Islet of Langerhans (tissue), 1 donor: Measurements from ENCODE around the gene HCAR3.
"Not testable (repeated sequence)": the region's sequence is repeated elsewhere in the genome, so short reads cannot be mapped to it uniquely, and the experiment has no call there.

Experiments used
- FAIRE-seq: peaks from one replicate; lab custom pipeline; 2011; peaks lifted over from hg19 to GRCh38; lab: Jason Lieb, UNC

HCAR3 gene

GRCh38 chr12:122721057-122721545, 4.5 kb upstream of the HCAR3 start:
- FAIRE-seq, result no peak

GRCh38 chr12:122715211-122715610, 1.4 kb downstream of the HCAR3 start:
- not testable (repeated sequence) for FAIRE-seq

- FAIRE-seq, result not testable (repeated sequence)
These were observed 3.0 kb downstream of the HCAR3 start for GRCh38 chr12:122713491-122714188.

- FAIRE-seq, result not testable (repeated sequence)
These were observed 5.3 kb downstream of the HCAR3 start for GRCh38 chr12:122711266-122711665.

GRCh38 chr12:122710341-122710740, 6.3 kb downstream of the HCAR3 start:
- FAIRE-seq, result not testable (repeated sequence)

GRCh38 chr12:122709287-122709686, 7.3 kb downstream of the HCAR3 start:
- FAIRE-seq, result not testable (repeated sequence)

GRCh38 chr12:122703841-122704240, 12.8 kb downstream of the HCAR3 start:
- not testable (repeated sequence) for FAIRE-seq

- not testable (repeated sequence) for FAIRE-seq
These were observed 13.6 kb downstream of the HCAR3 start, which contains the start of gene HCAR2 for GRCh38 chr12:122702890-122703611. TSS of gene HCAR2 (minus strand) at chr12:122703357. CDS start at chr12:122703283, 74 bp downstream.

- not testable (repeated sequence) for FAIRE-seq
These were observed 15.1 kb downstream of the HCAR3 start for GRCh38 chr12:122701481-122701880.

GRCh38 chr12:122700038-122700710, 16.4 kb downstream of the HCAR3 start:
- not testable (repeated sequence) for FAIRE-seq

GRCh38 chr12:122696922-122697321, 19.7 kb downstream of the HCAR3 start:
- not testable (repeated sequence) for FAIRE-seq

GRCh38 chr12:122691566-122691965, 25.0 kb downstream of the HCAR3 start:
- FAIRE-seq, result no peak

GRCh38 chr12:122688291-122688690, 28.3 kb downstream of the HCAR3 start:
- FAIRE-seq, result no peak

GRCh38 chr12:122687086-122687485, 29.5 kb downstream of the HCAR3 start:
- no peak for FAIRE-seq

GRCh38 chr12:122686538-122686937, 30.1 kb downstream of the HCAR3 start:
- no peak for FAIRE-seq

- no peak for FAIRE-seq
These were observed 32.3 kb downstream of the HCAR3 start for GRCh38 chr12:122684297-122684813.

GRCh38 chr12:122681814-122682213, 34.8 kb downstream of the HCAR3 start:
- no peak for FAIRE-seq

- FAIRE-seq, result not testable (repeated sequence)
These were observed 35.6 kb downstream of the HCAR3 start for GRCh38 chr12:122680989-122681388.

- not testable (repeated sequence) for FAIRE-seq
These were observed 39.8 kb downstream of the HCAR3 start for GRCh38 chr12:122676781-122677180.

GRCh38 chr12:122676015-122676414, 40.6 kb downstream of the HCAR3 start:
- not testable (repeated sequence) for FAIRE-seq

GRCh38 chr12:122672515-122672914, 44.1 kb downstream of the HCAR3 start:
- no peak for FAIRE-seq

- FAIRE-seq, result no peak
These were observed 47.1 kb downstream of the HCAR3 start for GRCh38 chr12:122669397-122670070.
